ENCODE measurements around the gene PODN.

Gene PODN

DNA sequence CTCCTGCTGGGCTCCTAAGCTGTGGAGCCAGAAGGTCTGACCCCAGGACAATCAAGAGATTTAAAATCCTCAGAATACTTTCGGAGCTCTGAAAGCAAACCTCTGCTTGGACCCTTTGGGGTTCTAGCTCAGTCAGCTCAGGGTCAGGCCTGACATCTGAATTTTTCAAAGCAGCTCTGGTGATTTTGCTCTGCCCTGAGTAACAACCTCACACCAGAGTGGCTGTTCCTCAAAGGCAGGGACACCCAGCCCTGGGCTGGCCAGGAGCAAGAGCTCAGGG is 68.5 kb downstream of the PODN start:
- no peak for DNase-seq

GRCh38 chr1:53130878-53131589 is 69.0 kb downstream of the PODN start:
- DNase-seq, result no peak

DNA sequence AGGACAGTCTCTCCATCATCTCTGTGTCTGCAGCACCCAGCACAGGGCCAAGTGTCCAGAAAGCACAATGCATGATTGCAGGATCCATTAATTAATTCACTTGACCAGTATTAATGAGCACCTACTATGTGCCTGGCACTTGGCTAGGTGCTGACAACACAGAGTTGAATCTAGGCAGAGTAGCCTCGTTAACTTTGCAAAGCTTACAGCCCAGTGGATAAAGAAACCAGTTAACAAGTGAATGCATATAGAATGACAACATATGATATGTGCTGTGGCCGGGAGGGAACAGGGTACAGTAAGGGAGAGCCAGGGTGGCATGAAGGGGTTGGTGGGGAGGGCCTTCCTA is 69.6 kb downstream of the PODN start:
- no peak for DNase-seq

DNA sequence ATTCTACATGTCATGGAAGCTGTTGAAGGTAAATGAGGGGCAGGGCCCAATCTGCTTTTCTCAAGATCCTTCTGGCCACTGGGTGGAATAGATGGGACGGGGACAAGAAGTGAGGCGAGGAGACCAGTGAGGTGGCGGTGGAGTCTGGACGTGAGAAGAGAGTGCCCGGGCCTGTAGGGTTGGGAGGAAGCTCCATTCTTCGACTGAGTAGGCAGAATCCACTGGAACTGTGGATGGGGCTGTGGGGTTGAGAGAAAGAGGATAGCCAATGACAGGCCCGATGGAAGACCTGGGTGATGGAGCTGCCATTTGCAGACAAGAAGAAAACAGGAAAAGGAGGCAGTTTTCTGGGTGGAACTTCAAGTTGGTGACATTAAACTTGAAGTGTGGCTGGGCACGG is 70.2 kb downstream of the PODN start:
- no peak for DNase-seq

DNA sequence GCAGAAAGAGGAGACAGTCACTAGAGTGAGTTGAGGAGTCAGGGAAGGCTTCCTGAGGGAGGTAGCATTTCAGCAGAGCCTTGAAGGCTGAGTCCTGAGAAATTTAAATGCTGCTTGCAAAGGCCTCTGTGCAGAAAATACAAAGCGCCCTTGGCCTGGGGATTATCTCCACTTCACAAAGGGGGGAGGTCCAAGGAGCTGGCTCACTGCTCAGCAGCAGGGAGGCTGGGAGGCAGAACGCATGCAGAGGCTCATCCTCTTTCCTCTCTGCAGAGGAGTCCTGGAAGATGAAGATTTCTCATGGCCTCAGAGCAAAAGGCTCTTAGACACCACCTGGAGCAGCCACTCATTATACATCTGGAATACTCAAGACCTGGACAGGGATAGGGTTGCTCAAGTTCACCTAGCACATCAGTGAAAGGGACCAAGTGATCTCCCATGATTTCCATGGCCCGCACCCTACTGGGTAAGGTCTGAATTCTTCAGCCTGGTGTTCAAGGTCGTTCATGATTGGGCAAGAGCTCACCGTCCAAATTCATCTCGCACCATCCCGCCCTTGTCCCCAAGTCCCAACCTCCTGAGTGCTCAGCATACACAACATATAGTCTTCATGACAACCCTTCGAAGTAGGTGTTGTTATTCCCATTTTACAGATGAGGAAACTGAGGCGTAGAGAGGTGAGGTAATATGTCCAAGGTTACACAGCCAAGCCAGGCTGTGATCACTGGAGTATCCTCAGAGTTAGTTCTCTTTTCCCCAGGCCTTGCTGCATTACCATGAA is 71.4 kb downstream of the PODN start:
- DNase-seq, result no peak

DNA sequence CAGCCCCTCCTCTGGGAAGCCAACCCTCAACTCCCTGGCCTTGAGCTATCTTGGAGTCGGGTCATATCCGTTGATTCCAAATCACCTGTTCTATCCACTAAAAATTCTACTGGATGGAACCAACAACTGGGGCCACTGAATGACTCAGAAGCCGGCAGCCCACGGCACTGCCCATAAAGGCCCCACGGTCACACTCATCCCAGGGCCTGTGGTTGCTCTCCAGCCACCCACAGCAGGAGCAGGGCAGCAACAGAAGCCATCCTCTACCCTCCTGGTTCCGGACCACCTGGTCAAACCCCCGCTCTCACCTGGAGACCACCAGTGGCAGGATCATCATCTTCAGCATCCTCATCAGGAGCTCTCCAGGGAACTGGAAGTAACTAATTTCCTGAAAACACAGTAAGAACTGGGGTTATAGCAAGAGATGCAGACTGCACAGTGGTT is 72.1 kb downstream of the PODN start:
- DNase-seq, result no peak
